GM23338 (cell line): ENCODE measurements around the gene ZPBP2. TPM values are rescaled to one million over a fixed set of nuclear protein-coding genes. Genes with fewer than 3 reads are reported as not detected.

Experiments
- ATAC-seq: fragments of 200-7000 bp; cut with Tn5 transposase; 3 replicates; pipeline ENCODE4 v1.9.1; 2020
- DNase-seq: peaks from one replicate; pipeline ENCODE4 v3.0.0-alpha.2; 2015; ENCODE audit warnings: low spot score
- H2AFZ ChIP-seq: fragments of 200-600 bp; sonication (generic); 2 replicates; pipeline ENCODE4 v1.8.0; 2016; ENCODE audit warnings: antibody characterized with exemption, mild to moderate bottlenecking, moderate library complexity
- H3F3A ChIP-seq: fragments of 200-600 bp; sonication (generic); replicated peaks from 2 replicates; pipeline ENCODE4 v1.8.0; 2017; ENCODE audit warnings: antibody characterized with exemption, mixed run types, low read depth
- H3K27ac ChIP-seq: fragments of 200-600 bp; sonication (generic); 2 replicates; pipeline ENCODE4 v1.6.1; 2016; ENCODE audit warnings: low read depth
- H3K27me3 ChIP-seq: fragments of 200-600 bp; sonication (generic); 2 replicates; pipeline ENCODE4 v1.8.0; 2016; ENCODE audit warnings: mild to moderate bottlenecking, mixed run types, moderate library complexity; ENCODE audit not compliant: insufficient read depth
- H3K36me3 ChIP-seq: fragments of 200-600 bp; sonication (generic); 2 replicates; pipeline ENCODE4 v1.8.0; 2016; ENCODE audit warnings: mild to moderate bottlenecking; ENCODE audit not compliant: insufficient read depth
- H3K4me1 ChIP-seq: fragments of 200-600 bp; sonication (generic); 2 replicates; pipeline ENCODE4 v1.8.0; 2016; ENCODE audit warnings: mild to moderate bottlenecking, moderate library complexity; ENCODE audit not compliant: insufficient read depth
- H3K4me2 ChIP-seq: fragments of 200-600 bp; sonication (generic); 2 replicates; pipeline ENCODE4 v1.7.1; 2017; ENCODE audit warnings: mixed run types
- H3K4me3 ChIP-seq: fragments of 200-600 bp; sonication (generic); 2 replicates; pipeline ENCODE4 v1.6.1; 2016; ENCODE audit warnings: mixed run types
- H3K79me2 ChIP-seq: fragments of 200-600 bp; sonication (generic); replicated peaks from 2 replicates; pipeline ENCODE4 v1.8.0; 2017; ENCODE audit warnings: mild to moderate bottlenecking; ENCODE audit not compliant: insufficient read depth
- H3K9me2 ChIP-seq: fragments of 200-600 bp; sonication (generic); 2 replicates; pipeline ENCODE4 v1.8.0; 2017; ENCODE audit not compliant: insufficient read depth
- H4K20me1 ChIP-seq: fragments of 200-600 bp; sonication (generic); replicated peaks from 2 replicates; pipeline ENCODE4 v1.8.0; 2017; ENCODE audit warnings: mild to moderate bottlenecking; ENCODE audit not compliant: insufficient read depth
- H3K27ac Mint-ChIP-seq: 2 replicates; pipeline ENCODE4 v1.8.0; 2020; ENCODE audit warnings: inconsistent platforms, mild to moderate bottlenecking, moderate library complexity, mixed read lengths
- H3K27me3 Mint-ChIP-seq: 3 replicates; pipeline ENCODE4 v1.8.0; 2022; ENCODE audit warnings: low read depth, mild to moderate bottlenecking, moderate library complexity, mixed read lengths, inconsistent platforms; ENCODE audit not compliant: insufficient read depth, poor library complexity
- H3K36me3 Mint-ChIP-seq: 3 replicates; pipeline ENCODE4 v1.8.0; 2021; ENCODE audit warnings: low read depth, mild to moderate bottlenecking, inconsistent platforms, moderate library complexity, mixed read lengths
- H3K4me1 Mint-ChIP-seq: 3 replicates; pipeline ENCODE4 v1.8.0; 2020; ENCODE audit warnings: mild to moderate bottlenecking, inconsistent platforms, mixed read lengths
- H3K4me3 Mint-ChIP-seq: 3 replicates; pipeline ENCODE4 v1.8.0; 2021; ENCODE audit warnings: moderate library complexity, mild to moderate bottlenecking, inconsistent platforms, mixed read lengths
- H3K9me3 Mint-ChIP-seq: 3 replicates; pipeline ENCODE4 v1.8.0; 2020; ENCODE audit warnings: moderate library complexity, mild to moderate bottlenecking, inconsistent platforms, mixed read lengths
- CREB1 ChIP-seq: fragments of 250-450 bp; sonication (Bioruptor Pico); IDR thresholded peaks from 2 replicates; pipeline ENCODE4 v1.5.0; 2020; ENCODE audit warnings: low read depth, mild to moderate bottlenecking, moderate library complexity
- ETS1 ChIP-seq: IDR thresholded peaks from 2 replicates; pipeline ENCODE4 v1.6.1; 2016; ENCODE audit warnings: antibody characterized with exemption
- EZH2 ChIP-seq: fragments of 200-600 bp; sonication (generic); IDR thresholded peaks from one replicate; pipeline ENCODE4 v1.8.0; 2017; ENCODE audit warnings: antibody characterized with exemption, mild to moderate bottlenecking, low read depth; ENCODE audit not compliant: unreplicated experiment
- EZH2phosphoT487 ChIP-seq: fragments of 200-600 bp; sonication (generic); IDR thresholded peaks from one replicate; pipeline ENCODE4 v1.8.1; 2018; ENCODE audit warnings: antibody characterized with exemption; ENCODE audit not compliant: unreplicated experiment
- JUNB ChIP-seq: IDR thresholded peaks from one replicate; pipeline ENCODE4 v1.6.1; 2016; ENCODE audit warnings: antibody characterized with exemption; ENCODE audit not compliant: unreplicated experiment
- REST ChIP-seq: IDR thresholded peaks from one replicate; pipeline ENCODE4 v1.6.1; 2018; ENCODE audit warnings: antibody characterized with exemption; ENCODE audit not compliant: unreplicated experiment
- STAT1 ChIP-seq: IDR thresholded peaks from one replicate; pipeline ENCODE4 v1.6.1; 2016; ENCODE audit warnings: antibody characterized with exemption; ENCODE audit not compliant: unreplicated experiment
- ZNF114 ChIP-seq: fragments of 250-450 bp; sonication (Bioruptor Pico); IDR thresholded peaks from 2 replicates; pipeline ENCODE4 v1.5.0; 2020; ENCODE audit warnings: mild to moderate bottlenecking, moderate library complexity
- ZNF331 ChIP-seq: fragments of 250-450 bp; sonication (Bioruptor Pico); IDR thresholded peaks from 2 replicates; pipeline ENCODE4 v1.5.0; 2020; ENCODE audit warnings: low read depth, mild to moderate bottlenecking, moderate library complexity
- ZNF462 ChIP-seq: fragments of 250-450 bp; sonication (Bioruptor Pico); IDR thresholded peaks from 2 replicates; pipeline ENCODE4 v1.5.0; 2020; ENCODE audit warnings: mild to moderate bottlenecking, moderate library complexity
- polyA plus RNA-seq: library from polyadenylated mRNA; unstranded; fragments of >200 nt; fragmentation: Nextera tagmentation; extraction: Ambion mirVana; gene quantifications from 2 replicates; pipeline ENCODE4 v1.2.1, GENCODE V29; 2016
- total RNA-seq: library from RNA; depleted of rRNA; stranded (reverse); fragments of >200 nt; shearing (Covaris generic); gene quantifications from 2 replicates; pipeline ENCODE4 v1.2.3, GENCODE V29; 2014

Gene ZPBP2
- total and polyA plus RNA-seq, 2 experiments from 2014 or later, result not detected

- H3K27me3 Mint-ChIP-seq, result peaks cover 10% of the 10 kb centered on the region
- DNase-seq, result no peak
- peaks cover 32% of the 10 kb centered on the region for H3K9me3 Mint-ChIP-seq
- ATAC-seq, result no peak
- H3K9me2 ChIP-seq, result peaks cover 5% of the 10 kb centered on the region; the same call in 1 of the 2 replicates
- H3K4me3 ChIP-seq, result no peak overlapping the region
- no peaks in the 10 kb centered on the region for H3K4me1 ChIP-seq
- no peak overlapping the region for H3K4me2 ChIP-seq
- no peak overlapping the region for H2AFZ ChIP-seq
- H3K4me1 Mint-ChIP-seq, result no peaks in the 10 kb centered on the region
- no peak overlapping the region for H3K27ac ChIP-seq
- H3K4me3 Mint-ChIP-seq, result no peak overlapping the region
- no peaks in the 10 kb centered on the region for H3F3A ChIP-seq
- no peaks in the 10 kb centered on the region for H3K36me3 ChIP-seq
- no peak for TF ChIP-seq JUNB
- no peak for TF ChIP-seq ETS1
- no peak for TF ChIP-seq ZNF462 (CRISPR knock-in tag)
- no peak for TF ChIP-seq ZNF114 (CRISPR knock-in tag)
- no peak for TF ChIP-seq ZNF331
- no peak for TF ChIP-seq EZH2
- no peak for TF ChIP-seq STAT1
- TF ChIP-seq REST, result no peak
- no peak for TF ChIP-seq CREB1
- no peak for TF ChIP-seq EZH2phosphoT487
- no peak overlapping the region for H3K27ac Mint-ChIP-seq
- H4K20me1 ChIP-seq, result no peaks in the 10 kb centered on the region
- no peaks in the 10 kb centered on the region for H3K79me2 ChIP-seq
- peaks cover 26% of the 10 kb centered on the region; the same call in 2 of the 3 replicates for H3K36me3 Mint-ChIP-seq
- no peaks in the 10 kb centered on the region for H3K27me3 ChIP-seq
These were observed 41.7 kb upstream of the ZPBP2 start for GRCh38 chr17:39826334-39826733.
